Naive B cell (primary cell): ENCODE data around the gene ITGB3. TPM values are rescaled to one million over a fixed set of nuclear protein-coding genes. Genes with fewer than 3 reads are reported as not detected.

Source experiments
- ATAC-seq, 2 donors: fragments of 150-1000 bp; cut with Tn5 transposase; 2 replicates each; pipeline ENCODE4 v1.10.0; 2021; ENCODE audit warnings: low read depth in 2 of 2, mild to moderate bottlenecking in 2 of 2, moderate library complexity in 2 of 2
- DNase-seq: peaks from one replicate; pipeline ENCODE4 v3.0.0; 2022
- H3K27ac Mint-ChIP-seq, 6 donors: one replicate each; pipeline ENCODE4 v1.8.0; 2020 to 2022; ENCODE audit warnings: mild to moderate bottlenecking in 6 of 6, mixed read lengths in 6 of 6, moderate library complexity in 5 of 6, inconsistent platforms in 2 of 6
- H3K27me3 Mint-ChIP-seq, 3 donors: one replicate each; pipeline ENCODE4 v1.8.0; 2021 to 2022; ENCODE audit warnings: mixed read lengths in 3 of 3, mild to moderate bottlenecking in 1 of 3
- H3K36me3 Mint-ChIP-seq, 2 donors: one replicate each; pipeline ENCODE4 v1.8.0; 2020 to 2022; ENCODE audit warnings: mixed read lengths in 2 of 2, inconsistent platforms in 1 of 2, mild to moderate bottlenecking in 1 of 2
- H3K4me1 Mint-ChIP-seq, 3 donors: one replicate each; pipeline ENCODE4 v1.8.0; 2020 to 2022; ENCODE audit warnings: mixed read lengths in 3 of 3, inconsistent platforms in 1 of 3, mild to moderate bottlenecking in 1 of 3, moderate library complexity in 1 of 3
- H3K4me3 Mint-ChIP-seq, 8 donors: one replicate each; pipeline ENCODE4 v1.8.0; 2020 to 2022; ENCODE audit warnings: mild to moderate bottlenecking in 8 of 8, mixed read lengths in 8 of 8, moderate library complexity in 8 of 8, inconsistent platforms in 2 of 8
- H3K9me3 Mint-ChIP-seq, 7 donors: one replicate each; pipeline ENCODE4 v1.8.0; 2020 to 2022; ENCODE audit warnings: mixed read lengths in 7 of 7, mild to moderate bottlenecking in 5 of 7, inconsistent platforms in 2 of 7, moderate library complexity in 1 of 7
- polyA plus RNA-seq, 6 donors: library from polyadenylated mRNA; unstranded; fragments of 300-500 nt; fragmentation: Illumina TruSeq; gene quantifications; one replicate each; pipeline ENCODE4 v1.2.3, GENCODE V29; 2021; ENCODE audit warnings: low read depth in 6 of 6

Gene ITGB3
- polyA plus RNA-seq, 6 donors from 2014 or later, result 2.1 to 9.2 (median 5.1) TPM; not detected in 1

- H3K27me3 Mint-ChIP-seq, result no peaks in the 10 kb centered on the region
- peaks cover 6 to 15% (median 14%) of the 10 kb centered on the region in 3 donors for H3K4me1 Mint-ChIP-seq
- peak overlapping the region in 2 of 6 donors; percentile 2 to 28 for H3K27ac Mint-ChIP-seq
- peaks cover 5 to 17% (median 9%) of the 10 kb centered on the region in 7 donors for H3K9me3 Mint-ChIP-seq
- H3K36me3 Mint-ChIP-seq, result peaks cover 8 to 11% of the 10 kb centered on the region in 2 donors
- no peak for DNase-seq
- ATAC-seq, result no peak
- no peak overlapping the region for H3K4me3 Mint-ChIP-seq
Measured at GRCh38 chr17:47305302-47305923, 51.8 kb downstream of the ITGB3 start.

GRCh38 chr17:47310186-47310733 is 56.6 kb downstream of the ITGB3 start:
- Mint-ChIP-seq H3K4me3 (no peak overlapping the region), H3K27ac (peak overlapping the region in 3 of 6 donors; percentile 11 to 89 (median 70)), H3K27me3 (no peaks in the 10 kb centered on the region), H3K4me1 (peaks cover 2 to 9% (median 3%) of the 10 kb centered on the region in 3 donors), H3K36me3 (no peaks in the 10 kb centered on the region), H3K9me3 (no peaks in the 10 kb centered on the region)
- ATAC-seq (no peak), DNase-seq (no peak)

GRCh38 chr17:47311420-47311819 is 57.8 kb downstream of the ITGB3 start:
- ATAC-seq (no peak), DNase-seq (no peak)
- Mint-ChIP-seq H3K9me3 (no peaks in the 10 kb centered on the region), H3K4me1 (peaks cover 0 to 6% (median 0%) of the 10 kb centered on the region in 3 donors), H3K27ac (peak overlapping the region in 1 of 6 donors; percentile 7), H3K4me3 (no peak overlapping the region), H3K27me3 (no peaks in the 10 kb centered on the region), H3K36me3 (no peaks in the 10 kb centered on the region)

- Mint-ChIP-seq H3K36me3 (no peaks in the 10 kb centered on the region), H3K27ac (peak overlapping the region in 1 of 6 donors; percentile 39), H3K27me3 (no peaks in the 10 kb centered on the region), H3K9me3 (no peaks in the 10 kb centered on the region), H3K4me3 (no peak overlapping the region), H3K4me1 (peaks cover 0 to 6% (median 0%) of the 10 kb centered on the region in 3 donors)
- DNase-seq (peak; percentile 54), ATAC-seq (peak; percentile 74 to 89)
Measured at GRCh38 chr17:47315451-47316266, 62.0 kb downstream of the ITGB3 start.

- Mint-ChIP-seq H3K36me3 (no peaks in the 10 kb centered on the region), H3K9me3 (peaks cover 0 to 3% (median 0%) of the 10 kb centered on the region in 7 donors)
Measured at GRCh38 chr17:47316311-47316710, 62.7 kb downstream of the ITGB3 start.

GRCh38 chr17:47317119-47317518 is 63.5 kb downstream of the ITGB3 start:
- Mint-ChIP-seq H3K4me1 (peaks cover 0 to 6% (median 0%) of the 10 kb centered on the region in 3 donors), H3K9me3 (peaks cover 0 to 3% (median 0%) of the 10 kb centered on the region in 7 donors), H3K4me3 (no peak overlapping the region), H3K27ac (no peak overlapping the region), H3K27me3 (no peaks in the 10 kb centered on the region), H3K36me3 (no peaks in the 10 kb centered on the region)
- DNase-seq, result no peak
- ATAC-seq, result no peak

More at GRCh38 chr17:47316311-47316710, 62.7 kb downstream of the ITGB3 start:
- Mint-ChIP-seq H3K4me1 (peaks cover 0 to 6% (median 0%) of the 10 kb centered on the region in 3 donors), H3K27ac (no peak overlapping the region), H3K4me3 (no peak overlapping the region), H3K27me3 (no peaks in the 10 kb centered on the region)
- ATAC-seq (no peak), DNase-seq (no peak)

GRCh38 chr17:47318197-47318918 is 64.7 kb downstream of the ITGB3 start:
- H3K4me3 Mint-ChIP-seq, result peak overlapping the region in 1 of 8 donors; percentile 7
- H3K27me3 Mint-ChIP-seq, result no peaks in the 10 kb centered on the region
- H3K4me1 Mint-ChIP-seq, result peaks cover 9 to 13% (median 10%) of the 10 kb centered on the region in 3 donors
- H3K9me3 Mint-ChIP-seq, result peaks cover 0 to 3% (median 0%) of the 10 kb centered on the region in 7 donors
- DNase-seq, result no peak
- H3K36me3 Mint-ChIP-seq, result no peaks in the 10 kb centered on the region
- no peak overlapping the region for H3K27ac Mint-ChIP-seq
- no peak for ATAC-seq

- Mint-ChIP-seq H3K36me3 (no peaks in the 10 kb centered on the region), H3K27ac (peak overlapping the region in 2 of 6 donors; percentile 43 to 64), H3K4me1 (peaks cover 17 to 31% (median 26%) of the 10 kb centered on the region in 3 donors), H3K27me3 (no peaks in the 10 kb centered on the region), H3K9me3 (peaks cover 0 to 5% (median 0%) of the 10 kb centered on the region in 7 donors), H3K4me3 (peak overlapping the region in 1 of 8 donors; percentile 62)
- ATAC-seq (no peak), DNase-seq (no peak)
Measured at GRCh38 chr17:47320879-47321502, 67.4 kb downstream of the ITGB3 start.

GRCh38 chr17:47323382-47324223 is 70.0 kb downstream of the ITGB3 start, which contains the start of gene EFCAB13:
EFCAB13 (plus strand) TSS chr17:47323955; CDS start chr17:47328354, 4,399 bp downstream.
- Mint-ChIP-seq H3K27ac (peak within 1 kb of the TSS; percentile 98 to 100 (median 100)), H3K4me3 (peak within 1 kb of the TSS; percentile 87 to 99 (median 98)), H3K9me3 (peaks cover 0 to 5% (median 0%) of the 10 kb centered on the region in 7 donors), H3K4me1 (peaks cover 22 to 36% (median 26%) of the 10 kb centered on the region in 3 donors), H3K36me3 (peaks cover 5 to 6% of the 10 kb centered on the region in 2 donors), H3K27me3 (no peaks in the 10 kb centered on the region)
- DNase-seq (peak; percentile 93), ATAC-seq (peak; percentile 75 to 77)

- Mint-ChIP-seq H3K9me3 (peaks cover 0 to 5% (median 0%) of the 10 kb centered on the region in 7 donors), H3K4me3 (peak overlapping the region; percentile 87 to 99 (median 98)), H3K27me3 (no peaks in the 10 kb centered on the region), H3K4me1 (peaks cover 22 to 36% (median 26%) of the 10 kb centered on the region in 3 donors), H3K36me3 (peaks cover 11 to 13% of the 10 kb centered on the region in 2 donors), H3K27ac (peak overlapping the region; percentile 98 to 100 (median 100))
- DNase-seq (peak; percentile 87), ATAC-seq (peak; percentile 59 to 60)
Measured at GRCh38 chr17:47324224-47325020, 70.8 kb downstream of the ITGB3 start.

- no peaks in the 10 kb centered on the region for H3K27me3 Mint-ChIP-seq
- DNase-seq (peak; percentile 9), ATAC-seq (no peak)
- H3K9me3 Mint-ChIP-seq, result peaks cover 0 to 5% (median 0%) of the 10 kb centered on the region in 7 donors
- peaks cover 17 to 19% of the 10 kb centered on the region in 2 donors for H3K36me3 Mint-ChIP-seq
- peaks cover 22 to 36% (median 26%) of the 10 kb centered on the region in 3 donors for H3K4me1 Mint-ChIP-seq
- H3K4me3 Mint-ChIP-seq, result peak overlapping the region; percentile 87 to 99 (median 98)
- H3K27ac Mint-ChIP-seq, result peak overlapping the region; percentile 86 to 100 (median 100)
Measured at GRCh38 chr17:47325176-47325575, 71.5 kb downstream of the ITGB3 start.
